Measurements from ENCODE around the gene KCNK17.

GRCh38 chr6:39301606-39302005 is 12.6 kb downstream of the KCNK17 start:
- TF ChIP-seq CTCF (IDR thresholded peaks at IDR 0.05) = no peak
- no peak for TF ChIP-seq POLR2A (IDR thresholded peaks at IDR 0.05)
